HepG2 (cell line): ENCODE measurements around the gene PLK5. TPM values are rescaled to one million over a fixed set of nuclear protein-coding genes. Genes with fewer than 3 reads are reported as not detected.

Experiments
- AKAP8 ChIP-seq: sonication (generic); formaldehyde crosslinking; IDR thresholded peaks from 2 replicates; pipeline ENCODE4 v1.5.1; 2020; ENCODE audit warnings: mild to moderate bottlenecking, missing genetic modification reagents
- ARNT2 ChIP-seq: sonication (generic); formaldehyde crosslinking; IDR thresholded peaks from 2 replicates; pipeline ENCODE4 v1.8.0; 2022; ENCODE audit warnings: mild to moderate bottlenecking, low read depth, missing genetic modification reagents, moderate library complexity
- CBX2 ChIP-seq, 2 experiments: fragments of 200-600 bp in 1 of 2; sonication (generic); formaldehyde crosslinking in 1 of 2; IDR thresholded peaks; 2 replicates each; pipeline versions ENCODE4 v1.7.0 to v1.8.1; 2018 to 2022; ENCODE audit warnings: low read depth in 2 of 2, low read length in 1 of 2, mild to moderate bottlenecking in 1 of 2, missing genetic modification reagents in 1 of 2
- HCFC1 ChIP-seq: fragments of 150-350 bp; IDR thresholded peaks from 2 replicates; pipeline ENCODE4 v1.6.1; 2014; ENCODE audit warnings: low read depth, low read length
- HDAC1 ChIP-seq: sonication (generic); formaldehyde crosslinking; IDR thresholded peaks from 2 replicates; pipeline ENCODE4 v1.5.1; 2020; ENCODE audit warnings: mild to moderate bottlenecking, missing genetic modification reagents
- HNRNPL ChIP-seq: fragments of 200-400 bp; formaldehyde crosslinking; IDR thresholded peaks from 2 replicates; pipeline ENCODE4 v1.6.1; 2017; ENCODE audit warnings: mild to moderate bottlenecking, low read depth, low read length
- IKZF4 ChIP-seq: sonication (generic); formaldehyde crosslinking; IDR thresholded peaks from 2 replicates; pipeline ENCODE4 v1.5.1; 2020; ENCODE audit warnings: borderline replicate concordance, mild to moderate bottlenecking, low read depth, missing genetic modification reagents; ENCODE audit errors: not compliant biosample characterization
- KAT7 ChIP-seq: IDR thresholded peaks from 2 replicates; pipeline ENCODE4 v1.6.1; 2018; ENCODE audit warnings: borderline replicate concordance, missing compliant biosample characterization
- KDM5B ChIP-seq: sonication (generic); formaldehyde crosslinking; IDR thresholded peaks from 2 replicates; pipeline ENCODE4 v1.4.0; 2020; ENCODE audit warnings: missing genetic modification reagents, mild to moderate bottlenecking, borderline replicate concordance
- KLF12 ChIP-seq: sonication (generic); formaldehyde crosslinking; IDR thresholded peaks from 2 replicates; pipeline ENCODE4 v1.4.0; 2020; ENCODE audit warnings: missing genetic modification reagents, borderline replicate concordance
- MXD4 ChIP-seq: IDR thresholded peaks from 2 replicates; pipeline ENCODE4 v1.6.1; 2016; ENCODE audit warnings: mild to moderate bottlenecking, missing biosample characterization, missing genetic modification reagents
- NR2F1 ChIP-seq, 2 experiments: fragments of 450-650 bp in 1 of 2; formaldehyde crosslinking in 1 of 2; IDR thresholded peaks; 2 replicates each; pipeline versions ENCODE4 v1.5.0 to v1.6.1; 2016 to 2020; ENCODE audit warnings: mild to moderate bottlenecking in 1 of 2, missing compliant biosample characterization in 1 of 2, missing genetic modification reagents in 1 of 2, moderate library complexity in 1 of 2
- RFX1 ChIP-seq: fragments of 450-650 bp; IDR thresholded peaks from 2 replicates; pipeline ENCODE4 v1.6.1; 2017
- RFX5 ChIP-seq: IDR thresholded peaks from 2 replicates; pipeline ENCODE4 v1.6.1; 2011; ENCODE audit warnings: low read depth, low read length, improper control_type of control experiment
- SIN3A ChIP-seq: IDR thresholded peaks from 2 replicates; pipeline ENCODE4 v1.6.1; 2011; ENCODE audit warnings: low read depth, mild to moderate bottlenecking, control low read depth, low read length, borderline replicate concordance
- TOE1 ChIP-seq: sonication (generic); formaldehyde crosslinking; IDR thresholded peaks from 2 replicates; pipeline ENCODE4 v1.4.0; 2020; ENCODE audit warnings: mild to moderate bottlenecking, missing genetic modification reagents
- ZNF136 ChIP-seq: sonication (generic); formaldehyde crosslinking; IDR thresholded peaks from 2 replicates; pipeline ENCODE4 v1.8.1; 2022; ENCODE audit warnings: low read depth, mild to moderate bottlenecking, moderate library complexity, missing genetic modification reagents
- polyA plus RNA-seq, 8 experiments: library from polyadenylated mRNA; depleted of rRNA in 3 of 8; stranded (reverse) in 7 of 8; unstranded in 1 of 8; fragments of >200 nt; fragmentation: Illumina TruSeq in 4 of 8; extraction: Trizol in 4 of 8; gene quantifications; 2 replicates each; pipeline versions ENCODE4 v1.2.1 to v1.2.3, GENCODE V29; 2011 to 2016; ENCODE audit warnings: low read depth in 4 of 8, missing spikeins in 1 of 8, mixed read lengths in 1 of 8; ENCODE audit not compliant: insufficient read depth in 1 of 8
- total RNA-seq, 5 experiments: library from RNA; depleted of rRNA; stranded (reverse); fragments of >200 nt; fragmentation: Illumina TruSeq; extraction: Trizol; gene quantifications; 2 replicates each; pipeline ENCODE4 v1.2.3, GENCODE V29; 2016; ENCODE audit warnings: low read depth in 1 of 5
- TF ChIP-seq, protein P1 (sequence below): sonication (generic); formaldehyde crosslinking; IDR thresholded peaks from 2 replicates; pipeline ENCODE4 v1.8.1; 2023; ENCODE audit warnings: mild to moderate bottlenecking, missing genetic modification reagents, borderline replicate concordance
- TF ChIP-seq, protein P2 (sequence below): sonication (generic); formaldehyde crosslinking; IDR thresholded peaks from 2 replicates; pipeline ENCODE4 v1.4.0; 2020; ENCODE audit warnings: mild to moderate bottlenecking, missing genetic modification reagents
- TF ChIP-seq, protein P3 (sequence below): sonication (generic); formaldehyde crosslinking; IDR thresholded peaks from 2 replicates; pipeline ENCODE4 v1.5.1; 2020; ENCODE audit warnings: missing genetic modification reagents, mild to moderate bottlenecking, borderline replicate concordance
- TF ChIP-seq, protein P4 (sequence below): IDR thresholded peaks from 2 replicates; pipeline ENCODE4 v1.6.1; 2018; ENCODE audit warnings: missing genetic modification reagents
- TF ChIP-seq, protein P5 (sequence below): IDR thresholded peaks from 2 replicates; pipeline ENCODE4 v1.6.1; 2016; ENCODE audit warnings: missing genetic modification reagents, missing compliant biosample characterization
- TF ChIP-seq, protein P6 (sequence below): sonication (generic); formaldehyde crosslinking; IDR thresholded peaks from 2 replicates; pipeline ENCODE4 v1.8.0; 2022; ENCODE audit warnings: missing genetic modification reagents, mild to moderate bottlenecking, borderline replicate concordance

PLK5 gene
- total and polyA plus RNA-seq, 2 of the 13 experiments (the other 11 are each of a cell fraction or from before 2014, with no cell fraction given): not detected

DNA sequence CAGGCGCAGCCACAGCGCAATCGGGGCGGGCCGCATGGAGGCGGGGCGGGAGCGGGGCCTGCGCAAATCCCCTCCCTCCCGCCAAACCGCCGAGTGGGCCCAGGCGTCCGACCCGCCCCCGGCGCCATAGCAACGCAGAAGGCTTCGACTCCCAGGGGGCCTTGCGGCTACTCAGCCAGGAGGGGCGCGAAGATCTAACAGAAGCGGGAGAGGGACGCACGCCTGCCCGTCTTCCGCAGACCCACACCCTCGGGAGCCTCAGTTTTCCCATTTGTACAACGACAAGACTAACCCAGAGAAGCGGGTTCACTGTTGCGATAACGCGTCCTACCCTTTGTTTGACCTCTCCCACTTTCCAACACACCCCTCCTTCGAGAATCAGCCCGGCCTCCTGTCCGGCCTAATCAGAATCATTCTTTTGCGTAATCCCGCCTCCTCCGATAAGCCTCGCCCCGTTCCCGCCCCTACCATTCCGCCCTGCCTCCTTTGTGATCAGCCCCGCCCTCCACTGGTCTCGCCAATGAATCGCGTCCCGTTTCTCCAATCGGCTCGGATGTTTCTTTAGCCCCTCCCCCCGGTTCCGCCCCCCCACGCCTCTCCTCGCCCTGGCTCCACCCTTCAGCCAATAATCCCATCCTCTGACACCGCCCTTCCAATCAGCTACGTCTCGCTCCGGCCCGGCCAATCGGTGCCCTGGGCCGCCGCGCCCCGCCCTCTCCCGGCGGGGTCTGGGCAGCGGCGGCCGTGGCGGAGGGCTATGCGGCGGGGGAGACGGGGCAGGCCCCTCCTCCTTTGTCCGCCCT, 33.4 kb upstream of the PLK5 start, which contains the start of gene PCSK4 (continued):
- TF ChIP-seq, protein P1, sequence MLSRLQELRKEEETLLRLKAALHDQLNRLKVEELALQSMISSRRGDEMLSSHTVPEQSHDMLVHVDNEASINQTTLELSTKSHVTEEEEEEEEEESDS (CRISPR knock-in tag): 0 out of 2 replicates have a peak, but pooled peaks have one; percentile 74
- TF ChIP-seq MXD4 (CRISPR knock-in tag) (peak; percentile 59), KDM5B (CRISPR knock-in tag) (no peak; the same call in 1 of the 2 replicates), KLF12 (CRISPR knock-in tag) (no peak), TOE1 (CRISPR knock-in tag) (no peak), ZNF136 (no peak), RFX1 (peak; percentile 95), CBX2 (IDR thresholded peaks at IDR 0.05; ENCODE audit: low read depth, low read length) (no peak), CBX2 (CRISPR knock-in tag; IDR thresholded peaks at IDR 0.05; ENCODE audit: low read depth) (no peak), IKZF4 (CRISPR knock-in tag) (no peak), SIN3A (peak; percentile 93; the same call in 1 of the 2 replicates), NR2F1 (CRISPR knock-in tag; IDR thresholded peaks at IDR 0.05) (peak in 1 of 2 experiments; percentile 24; a peak in 1 of 4 replicates), HDAC1 (CRISPR knock-in tag) (peak; percentile 47), KAT7 (CRISPR knock-in tag) (no peak), RFX5 (0 out of 2 replicates have a peak, but pooled peaks have one; percentile 9), HCFC1 (peak; percentile 22; the same call in 1 of the 2 replicates), AKAP8 (CRISPR knock-in tag) (peak; percentile 43; the same call in 1 of the 2 replicates), HNRNPL (no peak), ARNT2 (CRISPR knock-in tag) (peak; percentile 65)
- TF ChIP-seq, protein P2, sequence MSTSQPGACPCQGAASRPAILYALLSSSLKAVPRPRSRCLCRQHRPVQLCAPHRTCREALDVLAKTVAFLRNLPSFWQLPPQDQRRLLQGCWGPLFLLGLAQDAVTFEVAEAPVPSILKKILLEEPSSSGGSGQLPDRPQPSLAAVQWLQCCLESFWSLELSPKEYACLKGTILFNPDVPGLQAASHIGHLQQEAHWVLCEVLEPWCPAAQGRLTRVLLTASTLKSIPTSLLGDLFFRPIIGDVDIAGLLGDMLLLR (CRISPR knock-in tag): 0 out of 2 replicates have a peak, but pooled peaks have one; percentile 36
- TF ChIP-seq, protein P3, sequence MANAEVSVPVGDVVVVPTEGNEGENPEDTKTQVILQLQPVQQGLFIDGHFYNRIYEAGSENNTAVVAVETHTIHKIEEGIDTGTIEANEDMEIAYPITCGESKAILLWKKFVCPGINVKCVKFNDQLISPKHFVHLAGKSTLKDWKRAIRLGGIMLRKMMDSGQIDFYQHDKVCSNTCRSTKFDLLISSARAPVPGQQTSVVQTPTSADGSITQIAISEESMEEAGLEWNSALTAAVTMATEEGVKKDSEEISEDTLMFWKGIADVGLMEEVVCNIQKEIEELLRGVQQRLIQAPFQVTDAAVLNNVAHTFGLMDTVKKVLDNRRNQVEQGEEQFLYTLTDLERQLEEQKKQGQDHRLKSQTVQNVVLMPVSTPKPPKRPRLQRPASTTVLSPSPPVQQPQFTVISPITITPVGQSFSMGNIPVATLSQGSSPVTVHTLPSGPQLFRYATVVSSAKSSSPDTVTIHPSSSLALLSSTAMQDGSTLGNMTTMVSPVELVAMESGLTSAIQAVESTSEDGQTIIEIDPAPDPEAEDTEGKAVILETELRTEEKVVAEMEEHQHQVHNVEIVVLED (CRISPR knock-in tag): peak; percentile 31; the same call in 1 of the 2 replicates
- TF ChIP-seq, protein P4, sequence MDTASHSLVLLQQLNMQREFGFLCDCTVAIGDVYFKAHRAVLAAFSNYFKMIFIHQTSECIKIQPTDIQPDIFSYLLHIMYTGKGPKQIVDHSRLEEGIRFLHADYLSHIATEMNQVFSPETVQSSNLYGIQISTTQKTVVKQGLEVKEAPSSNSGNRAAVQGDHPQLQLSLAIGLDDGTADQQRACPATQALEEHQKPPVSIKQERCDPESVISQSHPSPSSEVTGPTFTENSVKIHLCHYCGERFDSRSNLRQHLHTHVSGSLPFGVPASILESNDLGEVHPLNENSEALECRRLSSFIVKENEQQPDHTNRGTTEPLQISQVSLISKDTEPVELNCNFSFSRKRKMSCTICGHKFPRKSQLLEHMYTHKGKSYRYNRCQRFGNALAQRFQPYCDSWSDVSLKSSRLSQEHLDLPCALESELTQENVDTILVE (CRISPR knock-in tag): no peak
- TF ChIP-seq, protein P5, sequence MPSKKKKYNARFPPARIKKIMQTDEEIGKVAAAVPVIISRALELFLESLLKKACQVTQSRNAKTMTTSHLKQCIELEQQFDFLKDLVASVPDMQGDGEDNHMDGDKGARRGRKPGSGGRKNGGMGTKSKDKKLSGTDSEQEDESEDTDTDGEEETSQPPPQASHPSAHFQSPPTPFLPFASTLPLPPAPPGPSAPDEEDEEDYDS: peak; percentile 36; the same call in 1 of the 2 replicates
- TF ChIP-seq, protein P6, sequence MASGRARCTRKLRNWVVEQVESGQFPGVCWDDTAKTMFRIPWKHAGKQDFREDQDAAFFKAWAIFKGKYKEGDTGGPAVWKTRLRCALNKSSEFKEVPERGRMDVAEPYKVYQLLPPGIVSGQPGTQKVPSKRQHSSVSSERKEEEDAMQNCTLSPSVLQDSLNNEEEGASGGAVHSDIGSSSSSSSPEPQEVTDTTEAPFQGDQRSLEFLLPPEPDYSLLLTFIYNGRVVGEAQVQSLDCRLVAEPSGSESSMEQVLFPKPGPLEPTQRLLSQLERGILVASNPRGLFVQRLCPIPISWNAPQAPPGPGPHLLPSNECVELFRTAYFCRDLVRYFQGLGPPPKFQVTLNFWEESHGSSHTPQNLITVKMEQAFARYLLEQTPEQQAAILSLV: peak; percentile 21; the same call in 1 of the 2 replicates
